ENCODE measurements around the gene APOO. TPM values are rescaled to one million over a fixed set of nuclear protein-coding genes. Genes with fewer than 3 reads are reported as not detected.

Gene APOO
- polyA plus RNA-seq, 3 donors from 2014 or later: 18.8 to 23.6 (median 20.7) TPM

GRCh38 chrX:23840674-23841073 is 67.1 kb downstream of the APOO start:
- H3K36me3 Mint-ChIP-seq: peaks cover 0 to 2% (median under 1%) of the 10 kb centered on the region in 3 donors
- DNase-seq: no peak

GRCh38 chrX:23838953-23839352 is 68.8 kb downstream of the APOO start:
- Mint-ChIP-seq H3K4me1 (no peaks in the 10 kb centered on the region), H3K4me3 (no peak overlapping the region), H3K36me3 (peaks cover 0 to 5% (median 2%) of the 10 kb centered on the region in 3 donors), H3K27ac (no peak overlapping the region), H3K9me3 (no peaks in the 10 kb centered on the region), H3K27me3 (ENCODE audit: low read depth in 3 of 3) (no peaks in the 10 kb centered on the region)
- no peak for DNase-seq

More at GRCh38 chrX:23840674-23841073, 67.1 kb downstream of the APOO start:
- no peaks in the 10 kb centered on the region for H3K4me1 Mint-ChIP-seq
- no peaks in the 10 kb centered on the region for H3K9me3 Mint-ChIP-seq
- H3K27ac Mint-ChIP-seq: no peak overlapping the region
- peaks cover 0 to 4% (median 1%) of the 10 kb centered on the region in 3 donors for H3K27me3 Mint-ChIP-seq (ENCODE audit: low read depth in 3 of 3)
- no peak overlapping the region for H3K4me3 Mint-ChIP-seq

GRCh38 chrX:23832721-23833120 is 75.0 kb downstream of the APOO start:
- H3K4me1 Mint-ChIP-seq: no peaks in the 10 kb centered on the region
- peaks cover 0 to 5% (median 0%) of the 10 kb centered on the region in 3 donors for H3K36me3 Mint-ChIP-seq
- H3K9me3 Mint-ChIP-seq: no peaks in the 10 kb centered on the region
- peaks cover 0 to 4% (median 3%) of the 10 kb centered on the region in 3 donors for H3K27me3 Mint-ChIP-seq (ENCODE audit: low read depth in 3 of 3)
- DNase-seq: no peak
- no peak overlapping the region for H3K27ac Mint-ChIP-seq
- H3K4me3 Mint-ChIP-seq: no peak overlapping the region

- peaks cover 0 to 4% (median 3%) of the 10 kb centered on the region in 3 donors for H3K27me3 Mint-ChIP-seq (ENCODE audit: low read depth in 3 of 3)
- H3K9me3 Mint-ChIP-seq: no peaks in the 10 kb centered on the region
- no peak for DNase-seq
- H3K27ac Mint-ChIP-seq: no peak overlapping the region
- no peaks in the 10 kb centered on the region for H3K36me3 Mint-ChIP-seq
- H3K4me3 Mint-ChIP-seq: no peak overlapping the region
- H3K4me1 Mint-ChIP-seq: no peaks in the 10 kb centered on the region
Measured at GRCh38 chrX:23828881-23829280, 78.9 kb downstream of the APOO start.

- Mint-ChIP-seq H3K36me3 (no peaks in the 10 kb centered on the region), H3K27ac (no peak overlapping the region)
Measured at GRCh38 chrX:23826653-23827052, 81.1 kb downstream of the APOO start.

GRCh38 chrX:23826216-23826615 is 81.5 kb downstream of the APOO start:
- DNase-seq: no peak
- Mint-ChIP-seq H3K27ac (no peak overlapping the region), H3K4me3 (no peak overlapping the region), H3K36me3 (no peaks in the 10 kb centered on the region), H3K27me3 (ENCODE audit: low read depth in 3 of 3) (peaks cover 0 to 4% (median 1%) of the 10 kb centered on the region in 3 donors), H3K9me3 (no peaks in the 10 kb centered on the region), H3K4me1 (no peaks in the 10 kb centered on the region)

More at GRCh38 chrX:23826653-23827052, 81.1 kb downstream of the APOO start:
- H3K27me3 Mint-ChIP-seq (ENCODE audit: low read depth in 3 of 3): peaks cover 0 to 4% (median 1%) of the 10 kb centered on the region in 3 donors
- H3K9me3 Mint-ChIP-seq: no peaks in the 10 kb centered on the region
- no peak overlapping the region for H3K4me3 Mint-ChIP-seq
- no peak for DNase-seq
- H3K4me1 Mint-ChIP-seq: no peaks in the 10 kb centered on the region

- H3K36me3 Mint-ChIP-seq: no peaks in the 10 kb centered on the region
- peaks cover 0 to 4% (median 1%) of the 10 kb centered on the region in 3 donors for H3K27me3 Mint-ChIP-seq (ENCODE audit: low read depth in 3 of 3)
- no peak overlapping the region for H3K4me3 Mint-ChIP-seq
- no peak overlapping the region for H3K27ac Mint-ChIP-seq
- no peak for DNase-seq
- H3K4me1 Mint-ChIP-seq: no peaks in the 10 kb centered on the region
- no peaks in the 10 kb centered on the region for H3K9me3 Mint-ChIP-seq
Measured at GRCh38 chrX:23825675-23826074, 82.1 kb downstream of the APOO start.

GRCh38 chrX:23822841-23823240 is 84.9 kb downstream of the APOO start:
- Mint-ChIP-seq H3K27ac (no peak overlapping the region), H3K4me3 (no peak overlapping the region), H3K9me3 (no peaks in the 10 kb centered on the region), H3K36me3 (no peaks in the 10 kb centered on the region), H3K27me3 (ENCODE audit: low read depth in 3 of 3) (peaks cover 0 to under 1% (median 0%) of the 10 kb centered on the region in 3 donors), H3K4me1 (no peaks in the 10 kb centered on the region)
- DNase-seq: no peak

GRCh38 chrX:23822397-23822796 is 85.3 kb downstream of the APOO start:
- H3K27ac Mint-ChIP-seq: no peak overlapping the region
- H3K9me3 Mint-ChIP-seq: no peaks in the 10 kb centered on the region
- H3K27me3 Mint-ChIP-seq (ENCODE audit: low read depth in 3 of 3): no peaks in the 10 kb centered on the region
- no peak overlapping the region for H3K4me3 Mint-ChIP-seq
- no peaks in the 10 kb centered on the region for H3K36me3 Mint-ChIP-seq
- H3K4me1 Mint-ChIP-seq: peaks cover 0 to under 1% of the 10 kb centered on the region in 2 donors
- DNase-seq: no peak

GRCh38 chrX:23821847-23822246 is 85.9 kb downstream of the APOO start:
- no peak for DNase-seq
- Mint-ChIP-seq H3K4me3 (no peak overlapping the region), H3K9me3 (no peaks in the 10 kb centered on the region)

GRCh38 chrX:23820235-23820782 is 87.4 kb downstream of the APOO start:
- Mint-ChIP-seq H3K4me1 (peaks cover 0 to 4% of the 10 kb centered on the region in 2 donors), H3K4me3 (no peak overlapping the region), H3K27ac (no peak overlapping the region), H3K36me3 (no peaks in the 10 kb centered on the region), H3K9me3 (no peaks in the 10 kb centered on the region), H3K27me3 (ENCODE audit: low read depth in 3 of 3) (peaks cover 0 to 3% (median 2%) of the 10 kb centered on the region in 3 donors)
- DNase-seq: no peak

More at GRCh38 chrX:23821847-23822246, 85.9 kb downstream of the APOO start:
- Mint-ChIP-seq H3K36me3 (no peaks in the 10 kb centered on the region), H3K4me1 (peaks cover 0 to 4% of the 10 kb centered on the region in 2 donors), H3K27me3 (ENCODE audit: low read depth in 3 of 3) (no peaks in the 10 kb centered on the region), H3K27ac (no peak overlapping the region)

- Mint-ChIP-seq H3K4me3 (no peak overlapping the region), H3K36me3 (no peaks in the 10 kb centered on the region), H3K27ac (no peak overlapping the region), H3K27me3 (ENCODE audit: low read depth in 3 of 3) (peaks cover 0 to 4% (median 3%) of the 10 kb centered on the region in 3 donors), H3K4me1 (peaks cover 0 to 4% of the 10 kb centered on the region in 2 donors), H3K9me3 (no peaks in the 10 kb centered on the region)
- DNase-seq: no peak
Measured at GRCh38 chrX:23819385-23820234, 88.1 kb downstream of the APOO start.

- Mint-ChIP-seq H3K27me3 (ENCODE audit: low read depth in 3 of 3) (peaks cover 0 to 5% (median 4%) of the 10 kb centered on the region in 3 donors), H3K9me3 (no peaks in the 10 kb centered on the region), H3K4me3 (no peak overlapping the region), H3K4me1 (peaks cover 0 to 4% of the 10 kb centered on the region in 2 donors), H3K36me3 (no peaks in the 10 kb centered on the region), H3K27ac (no peak overlapping the region)
- DNase-seq: no peak
Measured at GRCh38 chrX:23817979-23818336, 89.8 kb downstream of the APOO start.

GRCh38 chrX:23816179-23816578 is 91.6 kb downstream of the APOO start:
- Mint-ChIP-seq H3K36me3 (no peaks in the 10 kb centered on the region), H3K27ac (no peak overlapping the region), H3K9me3 (no peaks in the 10 kb centered on the region), H3K4me3 (no peak overlapping the region), H3K4me1 (peaks cover 0 to 4% of the 10 kb centered on the region in 2 donors), H3K27me3 (ENCODE audit: low read depth in 3 of 3) (peaks cover 1 to 5% (median 4%) of the 10 kb centered on the region in 3 donors)
- no peak for DNase-seq
